Endothelial cell of hepatic sinusoid (primary cell): Measurements from ENCODE around the gene WWOX.
"Not testable (repeated sequence)": the region's sequence is repeated elsewhere in the genome, so short reads cannot be mapped to it uniquely, and the experiment has no call there.

Source experiments
- in situ Hi-C: cut with HindIII; loops from 2 replicates; pipeline ENCODE4 v1.10.0; 2017; ENCODE audit warnings: low sequenced_read_pairs

WWOX gene

GRCh38 chr16:78099271-78100111 lies at the start of gene WWOX:
WWOX (plus strand) TSS chr16:78099654.
- in situ Hi-C loops, result no loop called here

- in situ Hi-C loops, result no loop called here
Observed at GRCh38 chr16:78050734-78051400, 48.6 kb upstream of the WWOX start.

DNA sequence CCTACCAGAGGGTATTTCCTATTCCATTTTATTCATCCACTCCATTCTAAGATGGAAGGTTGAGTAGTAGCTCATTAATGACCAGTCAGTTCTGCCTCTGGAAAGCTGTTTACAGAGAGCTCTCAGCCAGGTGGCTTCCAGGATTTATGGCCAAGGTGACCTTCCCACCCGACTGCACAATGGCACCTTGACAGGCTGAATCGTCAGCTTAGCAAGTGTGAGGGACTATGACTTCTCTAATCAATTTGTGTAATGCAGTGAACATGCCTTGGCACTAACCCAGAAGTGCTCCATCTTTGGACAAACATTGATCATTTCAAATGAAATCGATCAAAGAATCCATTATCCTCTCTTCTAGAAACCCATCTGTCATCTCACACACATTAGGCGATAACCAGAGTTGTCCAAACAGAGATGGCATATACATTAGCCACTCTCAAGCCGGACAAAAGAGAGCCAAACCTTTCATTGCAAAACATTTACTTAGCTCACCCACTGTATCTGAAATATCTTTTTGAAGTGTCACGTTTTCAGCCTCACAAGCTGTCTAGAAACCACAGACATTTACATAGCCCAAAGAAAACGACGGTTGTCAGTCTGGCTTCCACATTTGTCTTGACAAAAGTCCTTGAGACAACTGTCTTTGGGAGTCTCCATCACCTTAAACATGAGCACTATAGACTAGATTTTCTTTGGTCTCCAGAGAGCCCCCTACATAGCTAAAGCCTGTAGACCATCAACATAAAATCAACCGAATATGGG lies 41.5 kb upstream of the WWOX start:
- in situ Hi-C loops, result no loop called here

DNA sequence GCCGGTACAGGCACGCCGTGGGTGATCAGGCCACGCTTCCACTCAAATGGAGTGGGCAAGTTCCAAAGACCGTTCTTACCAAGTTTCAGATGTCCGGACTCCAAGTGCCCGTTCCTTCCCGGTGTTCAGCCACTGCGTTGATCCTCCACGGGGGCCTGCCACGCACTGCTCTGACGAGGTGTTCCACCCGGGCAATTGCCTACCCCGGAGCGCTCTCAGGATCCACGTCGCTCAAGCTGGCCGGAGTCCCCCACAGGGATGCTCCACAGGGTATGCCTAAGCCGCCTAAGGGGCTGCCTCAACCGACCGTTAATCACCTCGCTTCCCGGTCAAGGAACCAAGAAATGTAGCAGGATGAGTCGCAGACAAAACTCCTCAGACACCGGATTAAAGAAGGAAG lies 39.6 kb upstream of the WWOX start:
- in situ Hi-C loops, result not testable (repeated sequence)

DNA sequence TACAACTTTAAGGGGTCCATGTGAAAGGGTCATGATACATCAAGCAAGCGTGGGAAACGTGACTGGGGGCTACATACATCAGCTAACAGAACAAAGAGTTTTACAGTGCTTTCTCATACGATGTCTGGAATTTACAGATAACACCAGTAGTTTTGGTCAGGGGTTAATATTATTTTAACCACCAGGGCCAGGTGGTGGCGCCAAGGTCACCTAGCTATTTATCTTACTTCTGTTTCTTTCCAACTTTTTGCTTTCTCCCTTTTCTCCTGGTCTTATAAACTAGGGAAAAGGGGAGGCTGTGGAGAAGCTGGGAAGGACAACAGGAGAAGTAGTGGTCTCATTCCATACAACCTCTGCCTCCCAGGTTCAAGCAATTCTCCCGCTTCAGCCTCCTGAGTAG lies 39.2 kb upstream of the WWOX start:
- in situ Hi-C loops, result no loop called here

DNA sequence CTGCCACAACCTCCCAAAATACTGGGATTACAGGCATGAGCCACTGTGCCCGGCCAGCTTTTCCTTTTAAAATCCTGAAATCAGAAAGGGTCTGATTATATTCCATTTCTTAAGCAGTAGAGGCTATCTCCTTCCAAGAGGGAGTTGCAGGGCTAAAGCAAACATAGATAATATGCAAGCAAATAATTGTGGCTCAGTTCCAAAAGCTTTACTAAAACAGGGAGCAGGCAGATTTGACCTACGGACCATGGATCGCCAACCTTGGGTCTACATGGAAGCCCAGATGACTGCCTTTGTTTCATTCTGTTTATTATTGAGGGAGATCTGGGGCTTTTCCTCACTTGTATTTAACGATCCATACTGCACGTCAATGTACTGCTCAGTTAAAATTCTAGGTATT lies 38.6 kb upstream of the WWOX start:
- in situ Hi-C loops, result no loop called here

DNA sequence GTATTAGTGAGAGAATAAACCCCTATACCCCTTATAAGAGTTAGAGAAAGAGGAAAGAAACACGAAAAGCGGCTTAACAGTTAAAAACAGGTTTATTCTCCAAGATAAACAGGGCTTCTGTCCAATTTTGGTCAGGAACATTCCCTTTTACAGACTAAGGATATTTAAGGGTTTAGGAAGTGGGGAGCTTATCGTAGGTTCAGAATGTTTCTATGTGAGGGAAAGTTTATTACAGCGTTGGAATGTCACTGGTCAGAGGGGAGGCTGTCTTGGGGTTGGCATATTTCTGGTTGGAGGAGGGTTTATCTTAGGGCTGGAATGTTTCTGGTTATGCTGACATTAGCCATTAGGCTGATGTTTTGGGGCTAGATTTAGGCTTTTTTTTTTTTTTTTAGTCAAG lies 34.1 kb upstream of the WWOX start:
- in situ Hi-C loops, result no loop called here

DNA sequence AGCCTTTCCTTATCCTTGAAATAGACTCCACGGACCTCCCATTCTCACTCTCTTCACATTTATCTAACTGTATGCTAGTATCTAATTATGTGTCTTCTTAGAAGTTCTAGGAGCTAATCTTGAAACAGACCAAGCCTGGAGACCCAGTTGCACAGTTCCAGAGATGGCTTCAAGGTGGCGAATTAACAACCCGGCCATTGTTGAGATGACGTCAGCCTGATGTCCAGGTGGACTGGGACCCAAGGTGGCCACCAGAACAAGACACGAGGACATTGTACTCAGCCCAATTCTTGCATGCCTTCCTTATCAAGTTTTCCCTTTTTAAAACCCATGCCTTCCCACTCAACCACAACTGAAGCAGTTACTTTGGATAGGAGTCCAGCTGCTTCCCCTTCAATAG lies 29.5 kb upstream of the WWOX start:
- in situ Hi-C loops, result no loop called here

GRCh38 chr16:78072275-78072674 lies 27.2 kb upstream of the WWOX start:
- in situ Hi-C loops, result no loop called here

DNA sequence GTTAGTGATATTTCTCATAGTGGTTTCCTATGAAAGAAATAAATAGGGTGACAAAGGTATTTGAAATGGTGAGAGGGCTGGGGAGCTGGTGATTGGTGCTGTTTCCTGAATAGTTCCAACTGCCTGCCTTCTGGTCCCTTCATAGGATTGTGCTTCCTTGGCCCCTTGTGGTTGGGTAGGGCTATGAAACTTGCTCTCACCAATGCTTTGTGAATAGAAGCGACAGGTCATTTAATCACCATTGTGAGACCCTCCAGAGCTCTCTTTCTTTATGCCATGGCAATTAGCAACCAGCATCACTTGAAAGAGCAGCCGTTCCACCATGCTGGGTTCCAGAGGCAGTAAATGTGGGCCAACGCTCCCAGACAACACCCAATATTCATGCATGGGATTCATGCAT lies 23.7 kb upstream of the WWOX start:
- in situ Hi-C loops, result no loop called here

DNA sequence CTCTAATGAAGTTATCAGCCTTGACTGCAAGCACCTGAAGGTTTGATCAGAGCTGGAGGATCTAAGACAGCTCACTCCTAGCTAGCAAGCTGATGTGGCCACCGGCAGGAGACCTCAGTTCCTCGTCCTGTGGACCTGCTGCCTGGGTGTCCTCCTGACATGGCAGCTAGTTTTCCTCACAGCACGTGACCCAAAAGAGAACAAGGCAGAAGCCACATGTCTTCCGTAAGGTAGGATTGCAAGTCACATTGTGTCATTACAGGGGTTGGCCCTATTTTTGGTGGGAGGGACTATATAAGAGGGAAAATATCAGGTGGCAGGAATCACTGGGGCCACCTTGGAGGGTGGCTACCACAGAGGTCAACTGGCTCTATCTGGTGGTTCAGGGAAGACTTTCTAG lies 18.1 kb upstream of the WWOX start:
- in situ Hi-C loops, result no loop called here

DNA sequence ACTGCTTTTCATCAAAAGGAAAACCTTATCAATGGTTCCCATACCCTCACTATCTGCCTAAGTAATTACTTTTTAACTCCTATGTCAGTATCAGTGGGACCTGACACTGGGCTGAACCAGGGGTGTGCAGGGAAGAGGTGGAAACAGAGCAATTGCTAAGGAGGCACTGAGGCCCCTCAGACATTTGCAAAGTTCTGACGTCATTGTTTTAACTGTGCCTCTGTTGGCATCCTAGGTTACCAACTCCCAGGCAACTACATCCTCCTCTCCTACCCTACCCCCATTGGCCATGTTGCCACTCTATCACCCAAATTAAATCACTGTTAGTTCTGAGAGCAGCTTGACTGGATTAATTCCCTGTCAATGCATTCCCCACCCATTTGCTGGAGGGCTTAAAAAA lies 8.0 kb upstream of the WWOX start:
- in situ Hi-C loops, result no loop called here

DNA sequence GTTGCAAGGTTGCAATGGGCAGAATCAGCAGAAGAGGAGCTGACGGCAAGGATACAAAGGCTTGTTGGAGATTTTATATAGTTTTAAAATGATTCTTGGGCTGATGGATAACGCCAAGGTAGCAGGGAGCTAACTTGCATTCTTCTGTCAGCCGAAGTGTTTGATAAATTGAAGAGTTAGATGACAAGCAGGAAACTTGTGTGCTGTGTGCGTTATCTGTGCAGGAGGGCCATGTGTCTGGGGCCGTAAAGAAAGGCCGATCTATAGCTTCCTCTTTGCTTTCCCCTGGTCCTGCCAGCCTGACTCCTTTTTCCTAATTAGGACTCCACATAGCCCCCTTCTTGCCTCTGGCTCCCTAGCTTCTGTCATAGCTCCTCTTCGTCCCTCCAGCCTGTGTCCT lies 6.7 kb upstream of the WWOX start:
- in situ Hi-C loops, result no loop called here

DNA sequence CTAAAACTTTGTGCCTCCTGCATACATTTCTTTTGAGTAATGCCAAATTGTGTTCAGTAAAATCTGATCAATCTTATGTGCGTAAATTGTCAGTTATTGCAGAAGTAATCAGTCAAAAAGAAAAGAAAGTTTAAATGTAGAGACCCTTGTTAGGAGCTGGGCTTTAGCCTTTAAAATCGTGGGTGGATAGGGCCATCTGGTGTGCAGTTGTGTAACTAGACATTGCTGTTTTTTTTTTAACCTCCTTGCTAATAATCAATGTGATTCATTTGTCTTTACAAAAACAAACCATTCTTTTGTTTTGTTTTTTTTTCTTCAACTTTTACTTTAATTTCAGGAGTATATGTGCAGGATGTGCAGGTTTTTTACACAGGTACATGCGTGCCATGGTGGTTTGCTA lies 5.3 kb upstream of the WWOX start:
- in situ Hi-C loops, result no loop called here

DNA sequence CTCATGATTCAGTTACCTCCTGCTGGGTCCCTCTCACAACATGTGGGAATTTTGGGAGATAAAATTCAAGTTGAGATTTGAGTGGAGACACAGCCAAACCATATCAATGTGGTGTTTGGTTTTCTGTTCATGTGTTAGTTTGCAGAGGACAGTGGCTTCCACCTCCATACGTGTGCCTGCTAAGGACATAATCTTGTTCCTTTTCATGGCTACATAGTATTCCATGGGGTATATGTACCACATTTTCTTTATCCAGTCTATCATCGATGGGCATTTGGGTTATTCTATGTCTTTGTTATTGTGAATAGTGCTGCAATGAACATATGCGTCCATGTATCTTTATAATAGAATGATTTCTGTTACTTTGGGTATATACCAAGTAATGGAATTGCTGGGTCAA lies 4.5 kb upstream of the WWOX start:
- in situ Hi-C loops, result no loop called here

GRCh38 chr16:78096386-78096785 lies 3.1 kb upstream of the WWOX start:
- in situ Hi-C loops, result no loop called here

- in situ Hi-C loops, result no loop called here
Observed at GRCh38 chr16:78097548-78097947, 1.9 kb upstream of the WWOX start.

DNA sequence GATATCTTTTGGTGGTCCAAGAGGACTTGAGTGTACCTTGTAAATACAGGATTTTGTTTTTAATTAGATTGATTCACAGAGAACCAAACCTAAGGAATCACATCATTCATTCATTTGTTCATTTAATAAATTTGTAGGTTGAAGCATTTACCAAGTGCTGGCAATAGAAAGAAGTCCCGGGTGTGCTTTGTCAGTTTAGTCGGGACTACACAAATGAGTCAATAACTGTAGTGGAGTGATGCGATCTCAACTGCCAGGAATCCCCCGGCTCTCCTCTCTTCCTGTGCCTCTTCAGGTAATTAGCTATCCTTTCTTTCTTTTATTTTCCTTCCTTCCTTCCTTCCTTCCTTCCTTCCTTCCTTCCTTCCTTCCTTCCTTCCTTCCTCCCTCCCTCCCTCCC lies 1.4 kb upstream of the WWOX start:
- in situ Hi-C loops, result no loop called here

DNA sequence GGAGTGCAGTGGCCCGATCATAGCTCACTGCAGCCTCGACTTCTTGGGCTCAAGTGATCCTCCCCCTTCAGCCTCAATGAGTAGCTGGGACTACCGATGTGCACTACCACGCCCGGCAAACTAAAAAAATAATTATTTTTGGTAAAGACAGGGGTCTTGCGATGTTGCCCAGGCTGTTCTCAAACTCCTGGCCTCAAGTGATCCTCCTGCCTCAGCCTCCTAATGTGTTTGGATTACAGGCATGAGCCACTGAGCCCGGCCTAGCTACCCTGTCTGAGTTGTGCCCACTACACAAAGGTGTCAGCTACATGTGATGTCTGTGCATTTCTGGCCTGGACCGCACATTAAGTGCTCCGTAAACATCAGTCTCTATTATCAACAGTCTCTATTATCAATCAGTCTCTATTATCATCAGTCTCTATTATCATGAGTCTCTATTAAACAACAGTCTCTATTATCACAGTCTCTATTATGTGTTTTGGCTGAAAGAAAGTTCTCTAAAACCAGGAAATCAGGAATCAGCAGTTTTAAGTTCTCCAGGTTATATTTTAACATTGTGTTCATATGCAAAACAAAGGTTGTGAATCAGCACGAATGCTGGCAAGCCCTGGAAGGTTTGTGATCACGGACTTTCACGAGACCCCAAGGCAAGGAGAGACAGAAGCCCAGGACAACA lies 721 bp upstream of the WWOX start:
- in situ Hi-C loops, result no loop called here

- in situ Hi-C loops, result no loop called here
Observed at GRCh38 chr16:78100112-78100467, 636 bp downstream of the WWOX start.

DNA sequence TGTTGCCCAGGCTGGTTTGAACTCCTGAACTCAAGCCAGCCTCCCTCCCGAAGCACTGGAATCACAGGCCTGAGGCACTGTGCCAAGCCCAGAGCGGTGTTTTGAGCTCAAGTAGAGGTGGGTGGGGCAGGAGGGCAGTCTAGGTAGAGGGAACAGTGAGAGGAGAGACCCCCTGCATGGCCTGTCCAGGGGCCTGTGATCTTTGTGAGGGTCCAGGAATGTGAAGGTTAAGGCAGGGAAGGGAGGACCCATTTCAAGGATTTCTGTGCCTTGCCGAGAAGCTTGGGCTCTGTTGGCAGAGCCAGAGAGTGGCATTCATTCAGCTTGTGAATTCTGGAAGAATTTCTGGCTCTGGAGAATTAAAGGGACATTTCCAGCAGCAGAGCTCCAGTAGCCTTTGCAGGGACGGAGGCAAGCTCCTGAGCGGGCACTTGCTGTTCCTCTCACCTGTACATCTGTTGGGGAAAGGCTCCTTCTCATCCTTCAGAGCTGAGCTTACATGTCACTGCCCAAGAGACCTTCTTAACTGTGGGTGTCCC lies 2.7 kb downstream of the WWOX start:
- in situ Hi-C loops, result no loop called here
